HFFc6 (cell line): ENCODE measurements around the gene COL9A3. TPM values are rescaled to one million over a fixed set of nuclear protein-coding genes. Genes with fewer than 3 reads are reported as not detected.
A peak's percentile ranks its signal among the peaks of the same experiment; 100 is the strongest.

ENCODE experiments used
- DNase-seq: peaks from one replicate; pipeline ENCODE4 v3.0.0-alpha.2; 2018
- H3K27ac Mint-ChIP-seq: 2 replicates; pipeline ENCODE4 v1.8.0; 2020; ENCODE audit warnings: mild to moderate bottlenecking, mixed read lengths
- H3K27me3 Mint-ChIP-seq: 2 replicates; pipeline ENCODE4 v1.8.0; 2021; ENCODE audit warnings: mild to moderate bottlenecking, moderate library complexity, mixed read lengths; ENCODE audit not compliant: insufficient read depth
- H3K36me3 Mint-ChIP-seq: 2 replicates; pipeline ENCODE4 v1.8.0; 2021; ENCODE audit warnings: low read depth, mixed read lengths
- H3K4me1 Mint-ChIP-seq: 2 replicates; pipeline ENCODE4 v1.8.0; 2020; ENCODE audit warnings: low read depth, mixed read lengths
- H3K4me3 Mint-ChIP-seq: 2 replicates; pipeline ENCODE4 v1.8.0; 2020; ENCODE audit warnings: mild to moderate bottlenecking, moderate library complexity, mixed read lengths
- H3K9me3 Mint-ChIP-seq: 2 replicates; pipeline ENCODE4 v1.8.0; 2020; ENCODE audit warnings: mild to moderate bottlenecking, mixed read lengths
- CTCF ChIP-seq: fragments of 200-600 bp; sonication (generic); IDR thresholded peaks from 2 replicates; pipeline ENCODE4 v1.5.0; 2021; ENCODE audit warnings: antibody characterized with exemption, mild to moderate bottlenecking
- total RNA-seq, 6 experiments: library from RNA; stranded (reverse); fragmentation: NEBNext Ultra II Directional; extraction: Animal tissue kit (Norgen Biotek cat#: 25700); gene quantifications; 2 replicates in 1 of 6; 3 replicates in 5 of 6; pipeline ENCODE4 v1.2.3, GENCODE V29; 2021

Gene COL9A3
- total RNA-seq, 6 experiments from 2014 or later, result 0.07 to 0.34 (median 0.09) TPM; not detected in 3

DNA sequence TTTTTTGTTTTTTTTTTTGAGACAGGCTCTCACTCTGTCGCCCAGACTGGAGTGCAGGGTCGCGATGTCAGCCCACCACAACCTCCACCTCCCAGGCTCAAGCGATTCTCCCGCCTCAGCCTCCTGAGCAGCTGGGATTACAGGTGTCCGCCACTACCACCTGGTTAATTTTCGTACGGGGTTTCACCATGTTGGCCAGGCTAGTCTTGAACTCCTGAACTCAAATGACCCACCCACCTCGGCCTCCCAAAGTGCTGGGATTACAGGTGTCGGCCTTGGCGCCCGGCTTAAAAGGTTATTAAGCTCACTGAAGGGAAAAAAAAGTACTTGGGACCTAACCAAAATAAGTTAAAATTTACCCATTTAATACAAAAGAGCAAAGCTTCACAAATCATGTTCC, 42.9 kb downstream of the COL9A3 start:
- no peak for TF ChIP-seq CTCF
- H3K4me3 Mint-ChIP-seq, result peak overlapping the region; percentile 86
- no peak for DNase-seq
- peaks cover 25% of the 10 kb centered on the region for H3K4me1 Mint-ChIP-seq
- peaks cover 2% of the 10 kb centered on the region; the same call in 1 of the 2 replicates for H3K27me3 Mint-ChIP-seq
- H3K36me3 Mint-ChIP-seq, result peaks cover 12% of the 10 kb centered on the region
- no peaks in the 10 kb centered on the region; the same call in 1 of the 2 replicates for H3K9me3 Mint-ChIP-seq
- no peak overlapping the region for H3K27ac Mint-ChIP-seq

- H3K36me3 Mint-ChIP-seq, result peaks cover 12% of the 10 kb centered on the region; the same call in 1 of the 2 replicates
- H3K27ac Mint-ChIP-seq, result peak overlapping the region; percentile 48; the same call in 1 of the 2 replicates
- DNase-seq, result peak; percentile 21
- no peak; the same call in 1 of the 2 replicates for TF ChIP-seq CTCF
- H3K4me3 Mint-ChIP-seq, result peak overlapping the region; percentile 86
- H3K9me3 Mint-ChIP-seq, result no peaks in the 10 kb centered on the region; the same call in 1 of the 2 replicates
- peaks cover 2% of the 10 kb centered on the region; the same call in 1 of the 2 replicates for H3K27me3 Mint-ChIP-seq
- peaks cover 25% of the 10 kb centered on the region for H3K4me1 Mint-ChIP-seq
Observed at GRCh38 chr20:62860391-62860923, 43.6 kb downstream of the COL9A3 start.

- peaks cover 25% of the 10 kb centered on the region for H3K4me1 Mint-ChIP-seq
- H3K9me3 Mint-ChIP-seq, result no peaks in the 10 kb centered on the region; the same call in 1 of the 2 replicates
- DNase-seq, result no peak
- no peak for TF ChIP-seq CTCF
- H3K27me3 Mint-ChIP-seq, result peaks cover 6% of the 10 kb centered on the region; the same call in 1 of the 2 replicates
- H3K36me3 Mint-ChIP-seq, result peaks cover 12% of the 10 kb centered on the region; the same call in 1 of the 2 replicates
- H3K27ac Mint-ChIP-seq, result no peak overlapping the region
- H3K4me3 Mint-ChIP-seq, result no peak overlapping the region; the same call in 1 of the 2 replicates
Observed at GRCh38 chr20:62860924-62861691, 44.3 kb downstream of the COL9A3 start.

- Mint-ChIP-seq H3K4me3 (peak within 1 kb of the TSS; percentile 86), H3K36me3 (peaks cover 11% of the 10 kb centered on the region; the same call in 1 of the 2 replicates)
- DNase-seq, result peak; percentile 75
Observed at GRCh38 chr20:62861726-62862336, 45.0 kb downstream of the COL9A3 start, which contains the start of gene TCFL5. TSS of gene TCFL5 (minus strand) at chr20:62861822. CDS start at chr20:62861670, 152 bp downstream.

More at GRCh38 chr20:62861726-62862336, 45.0 kb downstream of the COL9A3 start, which contains the start of gene TCFL5:
- H3K9me3 Mint-ChIP-seq, result no peaks in the 10 kb centered on the region; the same call in 1 of the 2 replicates
- TF ChIP-seq CTCF, result no peak
- H3K4me1 Mint-ChIP-seq, result peaks cover 25% of the 10 kb centered on the region
- H3K27me3 Mint-ChIP-seq, result peaks cover 8% of the 10 kb centered on the region; the same call in 1 of the 2 replicates
- peak within 1 kb of the TSS; percentile 48; the same call in 1 of the 2 replicates for H3K27ac Mint-ChIP-seq
